GM18505 (cell line): ENCODE measurements around the gene GMCL2.

ENCODE experiments used
- ATAC-seq: cut with Tn5 transposase; IDR thresholded peaks from one replicate; pipeline ENCODE4 v1.9.1; 2021; ENCODE audit not compliant: unreplicated experiment
- POLR2A ChIP-seq: IDR thresholded peaks from 4 replicates; pipeline ENCODE4 v1.6.1; 2011; ENCODE audit warnings: borderline replicate concordance; ENCODE audit not compliant: insufficient read depth, insufficient read length; ENCODE audit errors: extremely low read depth

The GMCL2 gene

GRCh38 chr5:178228609-178229008, 41.4 kb upstream of the GMCL2 start:
- no peak for TF ChIP-seq POLR2A
- no peak for ATAC-seq

- no peak for TF ChIP-seq POLR2A
- ATAC-seq, result no peak
Measured at GRCh38 chr5:178227929-178228328, 40.8 kb upstream of the GMCL2 start.

- TF ChIP-seq POLR2A, result no peak
Measured at GRCh38 chr5:178227138-178227659, 40.0 kb upstream of the GMCL2 start.

GRCh38 chr5:178225174-178225573, 38.0 kb upstream of the GMCL2 start:
- TF ChIP-seq POLR2A, result no peak
- ATAC-seq, result no peak

More at GRCh38 chr5:178227138-178227659, 40.0 kb upstream of the GMCL2 start:
- no peak for ATAC-seq

GRCh38 chr5:178224403-178224802, 37.2 kb upstream of the GMCL2 start:
- TF ChIP-seq POLR2A, result peak; percentile 12
- ATAC-seq, result no peak

GRCh38 chr5:178223828-178224335, 36.7 kb upstream of the GMCL2 start:
- no peak for TF ChIP-seq POLR2A

GRCh38 chr5:178223196-178223773, 36.1 kb upstream of the GMCL2 start:
- TF ChIP-seq POLR2A, result no peak
- ATAC-seq, result no peak

More at GRCh38 chr5:178223828-178224335, 36.7 kb upstream of the GMCL2 start:
- no peak for ATAC-seq

- no peak for TF ChIP-seq POLR2A
- ATAC-seq, result no peak
Measured at GRCh38 chr5:178222292-178222691, 35.1 kb upstream of the GMCL2 start.

- no peak for TF ChIP-seq POLR2A
- no peak for ATAC-seq
Measured at GRCh38 chr5:178221853-178222252, 34.7 kb upstream of the GMCL2 start.

- peak; percentile 14 for TF ChIP-seq POLR2A
- no peak for ATAC-seq
Measured at GRCh38 chr5:178221282-178221681, 34.1 kb upstream of the GMCL2 start.

GRCh38 chr5:178218827-178219226, 31.7 kb upstream of the GMCL2 start:
- no peak for TF ChIP-seq POLR2A
- ATAC-seq, result no peak

- no peak for TF ChIP-seq POLR2A
- no peak for ATAC-seq
Measured at GRCh38 chr5:178218237-178218776, 31.1 kb upstream of the GMCL2 start.

- no peak for ATAC-seq
- no peak for TF ChIP-seq POLR2A
Measured at GRCh38 chr5:178216779-178217178, 29.6 kb upstream of the GMCL2 start.

GRCh38 chr5:178216088-178216534, 28.9 kb upstream of the GMCL2 start:
- no peak for TF ChIP-seq POLR2A
- ATAC-seq, result no peak
